MM.1S (cell line): ENCODE data around the gene PRKAR1B.

ENCODE experiments used
- EZH2 ChIP-seq: fragments of 300-600 bp; sonication (generic); optimal IDR thresholded peaks from 2 replicates; pipeline ENCODE3; 2017; ENCODE audit warnings: low read depth, mild to moderate bottlenecking, antibody characterized with exemption, low read length, mixed read lengths
- TF ChIP-seq, protein P1 (sequence below): fragments of 300-600 bp; sonication (generic); IDR thresholded peaks from 2 replicates; pipeline ENCODE4 v1.5.1; 2016; ENCODE audit warnings: antibody characterized with exemption, low read length, mixed read lengths

DNA sequence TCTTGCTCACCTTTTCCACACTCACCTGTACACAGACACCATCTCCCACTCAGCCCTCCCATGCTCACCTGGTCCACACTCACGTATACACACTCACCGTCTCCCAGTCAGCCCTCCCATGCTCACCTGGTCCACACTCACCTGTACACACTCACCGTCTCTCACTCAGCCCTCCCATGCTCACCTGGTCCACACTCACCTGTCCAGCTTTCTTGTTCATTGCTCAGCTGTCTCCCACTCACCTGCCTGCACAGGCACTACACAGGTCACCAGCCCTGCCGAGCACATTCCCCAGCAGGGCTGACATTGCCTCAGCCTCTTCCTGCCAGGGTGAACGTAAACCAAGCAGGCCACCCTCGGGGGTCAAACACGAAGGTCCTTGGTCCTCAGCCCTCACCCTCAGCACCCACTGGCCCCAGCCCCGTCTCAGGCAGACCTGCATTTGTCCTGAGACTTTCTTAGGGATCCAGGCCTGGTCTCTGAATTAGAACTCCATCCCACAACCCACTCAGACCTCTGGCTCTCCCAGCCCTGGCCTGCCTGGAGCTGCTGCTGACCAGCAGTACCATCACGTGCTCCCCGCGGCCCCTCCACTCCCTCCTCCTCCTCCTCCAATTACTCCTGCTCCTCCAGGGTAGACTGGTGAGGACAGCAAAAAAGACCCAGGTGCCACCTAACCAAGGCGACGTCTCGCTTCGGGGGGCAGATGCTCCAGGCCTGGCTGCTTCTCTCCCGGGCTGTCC is 13.4 kb downstream of the PRKAR1B start:
- TF ChIP-seq, protein P1, sequence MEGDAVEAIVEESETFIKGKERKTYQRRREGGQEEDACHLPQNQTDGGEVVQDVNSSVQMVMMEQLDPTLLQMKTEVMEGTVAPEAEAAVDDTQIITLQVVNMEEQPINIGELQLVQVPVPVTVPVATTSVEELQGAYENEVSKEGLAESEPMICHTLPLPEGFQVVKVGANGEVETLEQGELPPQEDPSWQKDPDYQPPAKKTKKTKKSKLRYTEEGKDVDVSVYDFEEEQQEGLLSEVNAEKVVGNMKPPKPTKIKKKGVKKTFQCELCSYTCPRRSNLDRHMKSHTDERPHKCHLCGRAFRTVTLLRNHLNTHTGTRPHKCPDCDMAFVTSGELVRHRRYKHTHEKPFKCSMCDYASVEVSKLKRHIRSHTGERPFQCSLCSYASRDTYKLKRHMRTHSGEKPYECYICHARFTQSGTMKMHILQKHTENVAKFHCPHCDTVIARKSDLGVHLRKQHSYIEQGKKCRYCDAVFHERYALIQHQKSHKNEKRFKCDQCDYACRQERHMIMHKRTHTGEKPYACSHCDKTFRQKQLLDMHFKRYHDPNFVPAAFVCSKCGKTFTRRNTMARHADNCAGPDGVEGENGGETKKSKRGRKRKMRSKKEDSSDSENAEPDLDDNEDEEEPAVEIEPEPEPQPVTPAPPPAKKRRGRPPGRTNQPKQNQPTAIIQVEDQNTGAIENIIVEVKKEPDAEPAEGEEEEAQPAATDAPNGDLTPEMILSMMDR: no peak
- TF ChIP-seq EZH2: no peak
